GM10266 (cell line): Measurements from ENCODE around the gene ZDHHC22.

Source experiments
- DNase-seq: peaks from one replicate; pipeline ENCODE4 v3.0.0; 2012; ENCODE audit errors: extremely low spot score
- TF ChIP-seq, protein P1 (sequence below): IDR thresholded peaks from 2 replicates; pipeline ENCODE4 v1.5.1; 2012; ENCODE audit warnings: mild to moderate bottlenecking, low read depth; ENCODE audit not compliant: control insufficient read depth, insufficient read depth; ENCODE audit errors: missing control alignments

ZDHHC22 gene

DNA sequence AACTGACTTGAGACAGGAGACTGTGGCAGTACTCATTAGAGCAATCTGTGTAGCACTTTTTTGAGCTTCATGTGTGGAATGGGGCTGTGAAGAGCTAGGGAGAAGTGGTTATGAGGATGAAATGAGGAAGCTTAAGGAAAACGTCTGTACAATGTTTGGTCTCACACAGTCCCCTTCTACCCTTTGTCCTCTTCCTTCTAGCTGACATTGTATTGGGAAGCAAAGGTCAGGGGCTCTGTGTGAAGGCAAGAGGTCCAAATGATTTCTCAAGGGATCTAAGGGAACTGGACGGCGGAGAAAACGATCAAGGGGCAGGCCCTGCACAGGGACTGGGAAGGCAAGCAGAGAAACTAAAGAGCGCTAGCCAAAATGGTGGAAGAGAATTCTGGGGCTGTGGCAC lies 56.6 kb downstream of the ZDHHC22 start:
- DNase-seq, result no peak
- TF ChIP-seq, protein P1, sequence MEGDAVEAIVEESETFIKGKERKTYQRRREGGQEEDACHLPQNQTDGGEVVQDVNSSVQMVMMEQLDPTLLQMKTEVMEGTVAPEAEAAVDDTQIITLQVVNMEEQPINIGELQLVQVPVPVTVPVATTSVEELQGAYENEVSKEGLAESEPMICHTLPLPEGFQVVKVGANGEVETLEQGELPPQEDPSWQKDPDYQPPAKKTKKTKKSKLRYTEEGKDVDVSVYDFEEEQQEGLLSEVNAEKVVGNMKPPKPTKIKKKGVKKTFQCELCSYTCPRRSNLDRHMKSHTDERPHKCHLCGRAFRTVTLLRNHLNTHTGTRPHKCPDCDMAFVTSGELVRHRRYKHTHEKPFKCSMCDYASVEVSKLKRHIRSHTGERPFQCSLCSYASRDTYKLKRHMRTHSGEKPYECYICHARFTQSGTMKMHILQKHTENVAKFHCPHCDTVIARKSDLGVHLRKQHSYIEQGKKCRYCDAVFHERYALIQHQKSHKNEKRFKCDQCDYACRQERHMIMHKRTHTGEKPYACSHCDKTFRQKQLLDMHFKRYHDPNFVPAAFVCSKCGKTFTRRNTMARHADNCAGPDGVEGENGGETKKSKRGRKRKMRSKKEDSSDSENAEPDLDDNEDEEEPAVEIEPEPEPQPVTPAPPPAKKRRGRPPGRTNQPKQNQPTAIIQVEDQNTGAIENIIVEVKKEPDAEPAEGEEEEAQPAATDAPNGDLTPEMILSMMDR, result no peak

DNA sequence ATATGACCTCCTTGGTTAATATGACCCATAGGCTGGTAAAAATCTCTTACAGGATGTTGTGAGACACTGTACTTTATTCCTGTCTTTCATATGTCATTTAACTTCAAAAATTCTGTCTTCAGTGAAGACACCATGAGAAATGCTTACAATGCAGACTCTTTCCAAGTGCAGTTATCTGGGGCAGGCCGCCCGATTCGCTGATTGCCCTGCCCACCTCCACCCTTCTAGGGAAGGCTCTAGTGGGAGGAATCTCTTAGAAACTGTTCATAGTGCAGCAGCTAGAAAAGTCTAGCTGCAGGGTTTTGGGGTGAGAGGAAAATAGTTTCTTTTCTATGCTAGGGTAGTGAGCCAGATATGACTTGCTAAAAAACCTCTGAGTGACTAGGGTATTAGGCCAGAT lies 58.5 kb downstream of the ZDHHC22 start:
- TF ChIP-seq, protein P1, result no peak
- no peak for DNase-seq

DNA sequence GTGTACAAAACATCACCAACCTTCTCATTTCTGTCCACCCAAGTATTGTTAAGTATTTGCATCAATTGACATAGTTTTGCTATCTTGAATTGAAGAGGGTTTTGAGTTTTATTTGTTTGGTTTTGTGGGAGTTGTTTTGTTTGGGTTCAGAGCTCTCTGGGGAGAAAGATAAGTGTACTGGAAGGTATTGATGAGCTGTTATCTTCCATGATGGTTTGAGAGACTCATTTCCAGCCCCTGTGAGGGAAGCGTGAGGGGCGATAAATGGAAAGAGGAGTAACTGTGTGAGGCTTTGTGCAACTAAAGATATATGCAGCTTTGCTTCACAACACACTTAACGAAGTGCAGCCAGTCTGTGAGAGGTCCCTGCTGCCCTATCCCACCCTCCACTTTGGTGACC lies 59.2 kb downstream of the ZDHHC22 start:
- TF ChIP-seq, protein P1, result no peak
- no peak for DNase-seq
